GM23338 (cell line): ENCODE results near the gene SLC12A5. TPM values are rescaled to one million over a fixed set of nuclear protein-coding genes. Genes with fewer than 3 reads are reported as not detected.

Source experiments
- ATAC-seq: fragments of 200-7000 bp; cut with Tn5 transposase; 3 replicates; pipeline ENCODE4 v1.9.1; 2020
- DNase-seq: peaks from one replicate; pipeline ENCODE4 v3.0.0-alpha.2; 2015; ENCODE audit warnings: low spot score
- H2AFZ ChIP-seq: fragments of 200-600 bp; sonication (generic); 2 replicates; pipeline ENCODE4 v1.8.0; 2016; ENCODE audit warnings: antibody characterized with exemption, mild to moderate bottlenecking, moderate library complexity
- H3F3A ChIP-seq: fragments of 200-600 bp; sonication (generic); replicated peaks from 2 replicates; pipeline ENCODE4 v1.8.0; 2017; ENCODE audit warnings: antibody characterized with exemption, mixed run types, low read depth
- H3K27ac ChIP-seq: fragments of 200-600 bp; sonication (generic); 2 replicates; pipeline ENCODE4 v1.6.1; 2016; ENCODE audit warnings: low read depth
- H3K27me3 ChIP-seq: fragments of 200-600 bp; sonication (generic); 2 replicates; pipeline ENCODE4 v1.8.0; 2016; ENCODE audit warnings: mild to moderate bottlenecking, mixed run types, moderate library complexity; ENCODE audit not compliant: insufficient read depth
- H3K36me3 ChIP-seq: fragments of 200-600 bp; sonication (generic); 2 replicates; pipeline ENCODE4 v1.8.0; 2016; ENCODE audit warnings: mild to moderate bottlenecking; ENCODE audit not compliant: insufficient read depth
- H3K4me1 ChIP-seq: fragments of 200-600 bp; sonication (generic); 2 replicates; pipeline ENCODE4 v1.8.0; 2016; ENCODE audit warnings: mild to moderate bottlenecking, moderate library complexity; ENCODE audit not compliant: insufficient read depth
- H3K4me2 ChIP-seq: fragments of 200-600 bp; sonication (generic); 2 replicates; pipeline ENCODE4 v1.7.1; 2017; ENCODE audit warnings: mixed run types
- H3K4me3 ChIP-seq: fragments of 200-600 bp; sonication (generic); 2 replicates; pipeline ENCODE4 v1.6.1; 2016; ENCODE audit warnings: mixed run types
- H3K79me2 ChIP-seq: fragments of 200-600 bp; sonication (generic); replicated peaks from 2 replicates; pipeline ENCODE4 v1.8.0; 2017; ENCODE audit warnings: mild to moderate bottlenecking; ENCODE audit not compliant: insufficient read depth
- H3K9me2 ChIP-seq: fragments of 200-600 bp; sonication (generic); 2 replicates; pipeline ENCODE4 v1.8.0; 2017; ENCODE audit not compliant: insufficient read depth
- H4K20me1 ChIP-seq: fragments of 200-600 bp; sonication (generic); replicated peaks from 2 replicates; pipeline ENCODE4 v1.8.0; 2017; ENCODE audit warnings: mild to moderate bottlenecking; ENCODE audit not compliant: insufficient read depth
- H3K27ac Mint-ChIP-seq: 2 replicates; pipeline ENCODE4 v1.8.0; 2020; ENCODE audit warnings: inconsistent platforms, mild to moderate bottlenecking, moderate library complexity, mixed read lengths
- H3K27me3 Mint-ChIP-seq: 3 replicates; pipeline ENCODE4 v1.8.0; 2022; ENCODE audit warnings: low read depth, mild to moderate bottlenecking, moderate library complexity, mixed read lengths, inconsistent platforms; ENCODE audit not compliant: insufficient read depth, poor library complexity
- H3K36me3 Mint-ChIP-seq: 3 replicates; pipeline ENCODE4 v1.8.0; 2021; ENCODE audit warnings: low read depth, mild to moderate bottlenecking, inconsistent platforms, moderate library complexity, mixed read lengths
- H3K4me1 Mint-ChIP-seq: 3 replicates; pipeline ENCODE4 v1.8.0; 2020; ENCODE audit warnings: mild to moderate bottlenecking, inconsistent platforms, mixed read lengths
- H3K4me3 Mint-ChIP-seq: 3 replicates; pipeline ENCODE4 v1.8.0; 2021; ENCODE audit warnings: moderate library complexity, mild to moderate bottlenecking, inconsistent platforms, mixed read lengths
- H3K9me3 Mint-ChIP-seq: 3 replicates; pipeline ENCODE4 v1.8.0; 2020; ENCODE audit warnings: moderate library complexity, mild to moderate bottlenecking, inconsistent platforms, mixed read lengths
- CREB1 ChIP-seq: fragments of 250-450 bp; sonication (Bioruptor Pico); IDR thresholded peaks from 2 replicates; pipeline ENCODE4 v1.5.0; 2020; ENCODE audit warnings: low read depth, mild to moderate bottlenecking, moderate library complexity
- EZH2 ChIP-seq: fragments of 200-600 bp; sonication (generic); IDR thresholded peaks from one replicate; pipeline ENCODE4 v1.8.0; 2017; ENCODE audit warnings: antibody characterized with exemption, mild to moderate bottlenecking, low read depth; ENCODE audit not compliant: unreplicated experiment
- EZH2phosphoT487 ChIP-seq: fragments of 200-600 bp; sonication (generic); IDR thresholded peaks from one replicate; pipeline ENCODE4 v1.8.1; 2018; ENCODE audit warnings: antibody characterized with exemption; ENCODE audit not compliant: unreplicated experiment
- JUNB ChIP-seq: IDR thresholded peaks from one replicate; pipeline ENCODE4 v1.6.1; 2016; ENCODE audit warnings: antibody characterized with exemption; ENCODE audit not compliant: unreplicated experiment
- NANOG ChIP-seq: IDR thresholded peaks from 2 replicates; pipeline ENCODE4 v1.6.1; 2016; ENCODE audit warnings: antibody characterized with exemption, borderline replicate concordance
- POLR2AphosphoS5 ChIP-seq: IDR thresholded peaks from 2 replicates; pipeline ENCODE4 v1.6.1; 2016; ENCODE audit warnings: antibody characterized with exemption, low read depth
- ZNF331 ChIP-seq: fragments of 250-450 bp; sonication (Bioruptor Pico); IDR thresholded peaks from 2 replicates; pipeline ENCODE4 v1.5.0; 2020; ENCODE audit warnings: low read depth, mild to moderate bottlenecking, moderate library complexity
- polyA plus RNA-seq: library from polyadenylated mRNA; unstranded; fragments of >200 nt; fragmentation: Nextera tagmentation; extraction: Ambion mirVana; gene quantifications from 2 replicates; pipeline ENCODE4 v1.2.1, GENCODE V29; 2016
- total RNA-seq: library from RNA; depleted of rRNA; stranded (reverse); fragments of >200 nt; shearing (Covaris generic); gene quantifications from 2 replicates; pipeline ENCODE4 v1.2.3, GENCODE V29; 2014
- TF ChIP-seq, protein P1 (sequence below): fragments of 250-450 bp; sonication (Bioruptor Pico); IDR thresholded peaks from 2 replicates; pipeline ENCODE4 v1.5.0; 2020; ENCODE audit warnings: mild to moderate bottlenecking, moderate library complexity
- TF ChIP-seq, protein P2 (sequence below): IDR thresholded peaks from 2 replicates; pipeline ENCODE4 v1.6.1; 2016; ENCODE audit warnings: antibody characterized with exemption
- TF ChIP-seq, protein P3 (sequence below), 2 experiments: fragments of 200-600 bp in 1 of 2; sonication (generic) in 1 of 2; conservative IDR thresholded peaks; 2 replicates each; pipeline versions ENCODE4 v1.5.1 to v1.6.1; 2016 to 2017; ENCODE audit warnings: antibody characterized with exemption in 2 of 2, low read depth in 2 of 2, mild to moderate bottlenecking in 2 of 2, moderate library complexity in 1 of 2

Gene SLC12A5
- total and polyA plus RNA-seq, 2 experiments from 2014 or later, result 3.5 to 8.4 TPM

DNA sequence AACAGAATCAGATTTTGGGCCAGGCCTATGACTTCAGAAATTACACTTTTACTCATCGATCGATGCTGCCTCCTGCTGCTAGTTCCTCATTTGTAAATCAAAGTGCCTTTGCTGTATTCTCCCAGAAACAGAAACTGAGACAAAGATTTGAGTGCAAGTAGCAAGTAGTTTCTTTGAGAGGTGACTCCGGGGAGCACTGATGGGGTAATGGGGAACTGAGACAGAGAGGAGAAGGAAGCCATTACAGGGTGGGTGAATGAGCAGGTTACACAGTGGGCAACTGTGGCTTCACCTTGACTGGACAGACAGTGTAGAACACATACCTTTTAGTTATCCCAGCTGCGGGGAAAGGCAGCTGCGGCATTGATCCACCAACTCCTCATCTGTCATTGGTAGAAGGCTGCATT is 79.4 kb downstream of the SLC12A5 start (continued):
- TF ChIP-seq, protein P1, sequence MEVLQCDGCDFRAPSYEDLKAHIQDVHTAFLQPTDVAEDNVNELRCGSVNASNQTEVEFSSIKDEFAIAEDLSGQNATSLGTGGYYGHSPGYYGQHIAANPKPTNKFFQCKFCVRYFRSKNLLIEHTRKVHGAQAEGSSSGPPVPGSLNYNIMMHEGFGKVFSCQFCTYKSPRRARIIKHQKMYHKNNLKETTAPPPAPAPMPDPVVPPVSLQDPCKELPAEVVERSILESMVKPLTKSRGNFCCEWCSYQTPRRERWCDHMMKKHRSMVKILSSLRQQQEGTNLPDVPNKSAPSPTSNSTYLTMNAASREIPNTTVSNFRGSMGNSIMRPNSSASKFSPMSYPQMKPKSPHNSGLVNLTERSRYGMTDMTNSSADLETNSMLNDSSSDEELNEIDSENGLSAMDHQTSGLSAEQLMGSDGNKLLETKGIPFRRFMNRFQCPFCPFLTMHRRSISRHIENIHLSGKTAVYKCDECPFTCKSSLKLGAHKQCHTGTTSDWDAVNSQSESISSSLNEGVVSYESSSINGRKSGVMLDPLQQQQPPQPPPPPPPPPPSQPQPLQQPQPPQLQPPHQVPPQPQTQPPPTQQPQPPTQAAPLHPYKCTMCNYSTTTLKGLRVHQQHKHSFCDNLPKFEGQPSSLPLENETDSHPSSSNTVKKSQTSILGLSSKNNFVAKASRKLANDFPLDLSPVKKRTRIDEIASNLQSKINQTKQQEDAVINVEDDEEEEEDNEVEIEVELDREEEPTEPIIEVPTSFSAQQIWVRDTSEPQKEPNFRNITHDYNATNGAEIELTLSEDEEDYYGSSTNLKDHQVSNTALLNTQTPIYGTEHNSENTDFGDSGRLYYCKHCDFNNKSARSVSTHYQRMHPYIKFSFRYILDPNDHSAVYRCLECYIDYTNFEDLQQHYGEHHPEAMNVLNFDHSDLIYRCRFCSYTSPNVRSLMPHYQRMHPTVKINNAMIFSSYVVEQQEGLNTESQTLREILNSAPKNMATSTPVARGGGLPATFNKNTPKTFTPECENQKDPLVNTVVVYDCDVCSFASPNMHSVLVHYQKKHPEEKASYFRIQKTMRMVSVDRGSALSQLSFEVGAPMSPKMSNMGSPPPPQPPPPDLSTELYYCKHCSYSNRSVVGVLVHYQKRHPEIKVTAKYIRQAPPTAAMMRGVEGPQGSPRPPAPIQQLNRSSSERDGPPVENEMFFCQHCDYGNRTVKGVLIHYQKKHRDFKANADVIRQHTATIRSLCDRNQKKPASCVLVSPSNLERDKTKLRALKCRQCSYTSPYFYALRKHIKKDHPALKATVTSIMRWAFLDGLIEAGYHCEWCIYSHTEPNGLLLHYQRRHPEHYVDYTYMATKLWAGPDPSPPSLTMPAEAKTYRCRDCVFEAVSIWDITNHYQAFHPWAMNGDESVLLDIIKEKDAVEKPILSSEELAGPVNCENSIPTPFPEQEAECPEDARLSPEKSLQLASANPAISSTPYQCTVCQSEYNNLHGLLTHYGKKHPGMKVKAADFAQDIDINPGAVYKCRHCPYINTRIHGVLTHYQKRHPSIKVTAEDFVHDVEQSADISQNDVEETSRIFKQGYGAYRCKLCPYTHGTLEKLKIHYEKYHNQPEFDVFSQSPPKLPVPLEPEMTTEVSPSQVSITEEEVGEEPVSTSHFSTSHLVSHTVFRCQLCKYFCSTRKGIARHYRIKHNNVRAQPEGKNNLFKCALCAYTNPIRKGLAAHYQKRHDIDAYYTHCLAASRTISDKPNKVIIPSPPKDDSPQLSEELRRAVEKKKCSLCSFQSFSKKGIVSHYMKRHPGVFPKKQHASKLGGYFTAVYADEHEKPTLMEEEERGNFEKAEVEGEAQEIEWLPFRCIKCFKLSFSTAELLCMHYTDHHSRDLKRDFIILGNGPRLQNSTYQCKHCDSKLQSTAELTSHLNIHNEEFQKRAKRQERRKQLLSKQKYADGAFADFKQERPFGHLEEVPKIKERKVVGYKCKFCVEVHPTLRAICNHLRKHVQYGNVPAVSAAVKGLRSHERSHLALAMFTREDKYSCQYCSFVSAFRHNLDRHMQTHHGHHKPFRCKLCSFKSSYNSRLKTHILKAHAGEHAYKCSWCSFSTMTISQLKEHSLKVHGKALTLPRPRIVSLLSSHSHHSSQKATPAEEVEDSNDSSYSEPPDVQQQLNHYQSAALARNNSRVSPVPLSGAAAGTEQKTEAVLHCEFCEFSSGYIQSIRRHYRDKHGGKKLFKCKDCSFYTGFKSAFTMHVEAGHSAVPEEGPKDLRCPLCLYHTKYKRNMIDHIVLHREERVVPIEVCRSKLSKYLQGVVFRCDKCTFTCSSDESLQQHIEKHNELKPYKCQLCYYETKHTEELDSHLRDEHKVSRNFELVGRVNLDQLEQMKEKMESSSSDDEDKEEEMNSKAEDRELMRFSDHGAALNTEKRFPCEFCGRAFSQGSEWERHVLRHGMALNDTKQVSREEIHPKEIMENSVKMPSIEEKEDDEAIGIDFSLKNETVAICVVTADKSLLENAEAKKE, result no peak
- TF ChIP-seq, protein P2, sequence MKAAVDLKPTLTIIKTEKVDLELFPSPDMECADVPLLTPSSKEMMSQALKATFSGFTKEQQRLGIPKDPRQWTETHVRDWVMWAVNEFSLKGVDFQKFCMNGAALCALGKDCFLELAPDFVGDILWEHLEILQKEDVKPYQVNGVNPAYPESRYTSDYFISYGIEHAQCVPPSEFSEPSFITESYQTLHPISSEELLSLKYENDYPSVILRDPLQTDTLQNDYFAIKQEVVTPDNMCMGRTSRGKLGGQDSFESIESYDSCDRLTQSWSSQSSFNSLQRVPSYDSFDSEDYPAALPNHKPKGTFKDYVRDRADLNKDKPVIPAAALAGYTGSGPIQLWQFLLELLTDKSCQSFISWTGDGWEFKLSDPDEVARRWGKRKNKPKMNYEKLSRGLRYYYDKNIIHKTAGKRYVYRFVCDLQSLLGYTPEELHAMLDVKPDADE, result no peak

DNA sequence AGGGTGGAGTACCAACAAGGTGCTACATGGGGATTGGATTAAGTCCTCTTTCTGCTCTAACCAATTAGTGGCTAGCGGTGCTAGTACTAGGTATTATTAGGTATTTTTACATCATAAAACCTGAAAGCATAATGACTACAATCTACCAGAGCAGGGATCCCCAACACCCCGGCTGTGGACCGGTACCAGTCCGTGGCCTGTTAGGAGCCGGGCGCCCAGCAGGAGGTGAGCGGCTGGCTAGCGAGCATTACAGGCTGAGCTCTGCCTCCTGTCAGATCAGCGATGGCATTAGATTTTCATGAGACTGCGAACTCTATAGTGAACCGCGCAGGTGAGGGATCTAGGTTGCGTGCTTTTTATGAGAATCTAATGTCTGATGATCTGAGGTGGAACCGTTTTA is 80.0 kb downstream of the SLC12A5 start:
- no peak overlapping the region for H3K27ac ChIP-seq
- Mint-ChIP-seq H3K36me3 (no peaks in the 10 kb centered on the region), H3K4me1 (no peaks in the 10 kb centered on the region), H3K27ac (no peak overlapping the region), H3K9me3 (no peaks in the 10 kb centered on the region), H3K4me3 (no peak overlapping the region), H3K27me3 (peaks cover 6% of the 10 kb centered on the region)
- H3K4me3 ChIP-seq, result no peak overlapping the region
- DNase-seq, result no peak
- H3K9me2 ChIP-seq, result 0 out of 2 replicates have a peak, but pooled peaks cover 4% of the 10 kb centered on the region
- H3K79me2 ChIP-seq, result no peaks in the 10 kb centered on the region
- no peaks in the 10 kb centered on the region for H3F3A ChIP-seq
- ATAC-seq, result no peak
- no peak overlapping the region; the same call in 1 of the 2 replicates for H2AFZ ChIP-seq
- H4K20me1 ChIP-seq, result no peaks in the 10 kb centered on the region
- H3K4me1 ChIP-seq, result no peaks in the 10 kb centered on the region
- peaks cover 8% of the 10 kb centered on the region; the same call in 1 of the 2 replicates for H3K27me3 ChIP-seq
- no peaks in the 10 kb centered on the region for H3K36me3 ChIP-seq
- H3K4me2 ChIP-seq, result no peak overlapping the region
- no peak for TF ChIP-seq EZH2phosphoT487
- no peak for TF ChIP-seq CREB1 (CRISPR knock-in tag)
- TF ChIP-seq POLR2AphosphoS5, result no peak
- no peak for TF ChIP-seq NANOG
- no peak for TF ChIP-seq JUNB
- TF ChIP-seq, protein P2, result no peak
- no peak for TF ChIP-seq EZH2
- TF ChIP-seq ZNF331 (CRISPR knock-in tag), result no peak
- TF ChIP-seq, protein P3, sequence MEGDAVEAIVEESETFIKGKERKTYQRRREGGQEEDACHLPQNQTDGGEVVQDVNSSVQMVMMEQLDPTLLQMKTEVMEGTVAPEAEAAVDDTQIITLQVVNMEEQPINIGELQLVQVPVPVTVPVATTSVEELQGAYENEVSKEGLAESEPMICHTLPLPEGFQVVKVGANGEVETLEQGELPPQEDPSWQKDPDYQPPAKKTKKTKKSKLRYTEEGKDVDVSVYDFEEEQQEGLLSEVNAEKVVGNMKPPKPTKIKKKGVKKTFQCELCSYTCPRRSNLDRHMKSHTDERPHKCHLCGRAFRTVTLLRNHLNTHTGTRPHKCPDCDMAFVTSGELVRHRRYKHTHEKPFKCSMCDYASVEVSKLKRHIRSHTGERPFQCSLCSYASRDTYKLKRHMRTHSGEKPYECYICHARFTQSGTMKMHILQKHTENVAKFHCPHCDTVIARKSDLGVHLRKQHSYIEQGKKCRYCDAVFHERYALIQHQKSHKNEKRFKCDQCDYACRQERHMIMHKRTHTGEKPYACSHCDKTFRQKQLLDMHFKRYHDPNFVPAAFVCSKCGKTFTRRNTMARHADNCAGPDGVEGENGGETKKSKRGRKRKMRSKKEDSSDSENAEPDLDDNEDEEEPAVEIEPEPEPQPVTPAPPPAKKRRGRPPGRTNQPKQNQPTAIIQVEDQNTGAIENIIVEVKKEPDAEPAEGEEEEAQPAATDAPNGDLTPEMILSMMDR (conservative IDR thresholded peaks at IDR 0.05; ENCODE audit: low read depth in 2 of 2), result no peak
